Activated naive CD8-positive, alpha-beta T cell treated with anti-CD3 and anti-CD28 coated beads, Interleukin-2, amount 10 ng/mL, durations not matched to agents 7 days and 5 days (primary cell): ENCODE data around the gene IST1. TPM values are rescaled to one million over a fixed set of nuclear protein-coding genes. Genes with fewer than 3 reads are reported as not detected.

Experiments
- ATAC-seq: fragments of 150-1000 bp; cut with Tn5 transposase; one replicate; pipeline ENCODE4 v1.10.0; 2021; ENCODE audit warnings: low read depth, moderate library complexity
- POLR2A ChIA-PET: fragments of 350-600 bp; sonication (Branson Sonifier 250); formaldehyde crosslinking; loops from one replicate; lab custom pipeline; 2021; ENCODE audit warnings: antibody characterized with exemption; lab: Charles Lee
- DNase-seq: peaks from one replicate; pipeline ENCODE4 v3.0.0; 2021
- H3K27ac Mint-ChIP-seq: one replicate; pipeline ENCODE4 v1.8.0; 2022; ENCODE audit warnings: mild to moderate bottlenecking, mixed read lengths
- H3K27me3 Mint-ChIP-seq: one replicate; pipeline ENCODE4 v1.8.0; 2022; ENCODE audit warnings: mild to moderate bottlenecking, moderate library complexity, mixed read lengths
- H3K36me3 Mint-ChIP-seq: one replicate; pipeline ENCODE4 v1.8.0; 2021; ENCODE audit warnings: mild to moderate bottlenecking, mixed read lengths
- H3K4me1 Mint-ChIP-seq: one replicate; pipeline ENCODE4 v1.8.0; 2021; ENCODE audit warnings: mixed read lengths
- H3K4me3 Mint-ChIP-seq: one replicate; pipeline ENCODE4 v1.8.0; 2022; ENCODE audit warnings: mild to moderate bottlenecking, moderate library complexity, mixed read lengths
- H3K9me3 Mint-ChIP-seq: one replicate; pipeline ENCODE4 v1.8.0; 2021; ENCODE audit warnings: mixed read lengths
- total RNA-seq, 2 experiments: library from RNA; stranded (reverse); gene quantifications; one replicate each; pipeline ENCODE4 v1.2.3, GENCODE V29; 2021

Gene IST1
- total RNA-seq, result 100 to 1,000 TPM; 228 to 248 TPM

GRCh38 chr16:71894921-71895678 is at the start of gene IST1:
IST1 (plus strand) TSS chr16:71895531; CDS start chr16:71915641, 20,110 bp downstream.
- ATAC-seq (peak; percentile 94), DNase-seq (peak; percentile 96)
- peak within 1 kb of the TSS; percentile 95 for H3K27ac Mint-ChIP-seq
- POLR2A ChIA-PET, result interaction anchor here (0.6 to 3.8 kb wide), 8 partner anchors 10 to 119 kb away, joined by 3 to 79 read pairs (median 6); partner anchors contain the start of genes AP1G1, ATXN1L and ZNF821
- peak within 1 kb of the TSS; percentile 94 for H3K4me3 Mint-ChIP-seq
- H3K9me3 Mint-ChIP-seq, result no peaks in the 10 kb centered on the region
- H3K4me1 Mint-ChIP-seq, result peaks cover 15% of the 10 kb centered on the region
- H3K27me3 Mint-ChIP-seq, result no peaks in the 10 kb centered on the region
- peaks cover 9% of the 10 kb centered on the region for H3K36me3 Mint-ChIP-seq

- Mint-ChIP-seq H3K27me3 (no peaks in the 10 kb centered on the region), H3K36me3 (peaks cover 22% of the 10 kb centered on the region), H3K27ac (peak within 1 kb of the TSS; percentile 96), H3K4me3 (peak within 1 kb of the TSS; percentile 94), H3K9me3 (no peaks in the 10 kb centered on the region), H3K4me1 (peaks cover 29% of the 10 kb centered on the region)
- DNase-seq, result peak; percentile 99
- ATAC-seq, result peak; percentile 98
- POLR2A ChIA-PET, result interaction anchor here (0.5 to 3.0 kb wide), 8 partner anchors 12 to 248 kb away, joined by 3 to 16 read pairs (median 6); partner anchors contain the start of genes AP1G1, DHX38, IST1 and TXNL4B
These were observed 49.5 kb upstream of the IST1 start, which contains the start of gene ATXN1L for GRCh38 chr16:71845639-71846430. ATXN1L (plus strand) TSS chr16:71845976; CDS start chr16:71849741, 3,765 bp downstream.

- ATAC-seq (no peak), DNase-seq (no peak)
- Mint-ChIP-seq H3K27ac (peak overlapping the region; percentile 96), H3K4me1 (peaks cover 29% of the 10 kb centered on the region), H3K9me3 (no peaks in the 10 kb centered on the region), H3K4me3 (peak overlapping the region; percentile 94), H3K36me3 (peaks cover 22% of the 10 kb centered on the region), H3K27me3 (no peaks in the 10 kb centered on the region)
- POLR2A ChIA-PET, result interaction anchor here (0.5 to 3.0 kb wide), 8 partner anchors 11 to 247 kb away, joined by 3 to 16 read pairs (median 6); partner anchors contain the start of genes AP1G1, DHX38, IST1 and TXNL4B
These were observed 48.9 kb upstream of the IST1 start for GRCh38 chr16:71846431-71846830.

DNA sequence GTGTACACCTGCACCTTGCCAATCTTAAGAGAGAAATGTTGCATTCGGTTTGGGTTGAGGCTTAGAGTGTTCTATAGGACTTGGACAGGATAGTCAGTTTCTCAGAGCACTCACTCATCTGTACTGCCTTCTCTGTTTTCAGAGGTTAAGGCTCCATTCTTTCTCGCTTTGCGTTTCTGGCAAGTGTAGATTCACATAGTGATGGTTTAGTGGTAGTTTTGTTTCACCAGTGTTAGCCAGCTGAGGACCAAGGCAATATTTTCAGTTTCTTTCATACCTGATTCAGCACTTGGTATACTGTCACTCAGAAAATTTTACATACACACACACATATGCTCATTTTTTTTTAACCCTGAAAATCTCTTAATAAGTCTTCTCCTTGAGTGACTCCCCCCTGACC is 48.2 kb upstream of the IST1 start:
- DNase-seq, result no peak
- H3K27me3 Mint-ChIP-seq, result no peaks in the 10 kb centered on the region
- no peak for ATAC-seq
- no peaks in the 10 kb centered on the region for H3K9me3 Mint-ChIP-seq
- H3K27ac Mint-ChIP-seq, result peak overlapping the region; percentile 96
- POLR2A ChIA-PET, result interaction anchor here (1.1 to 3.0 kb wide), 4 partner anchors 26 to 38 kb away, joined by 3 to 16 read pairs (median 13); partner anchors contain the start of genes AP1G1 and ZNF821
- peak overlapping the region; percentile 94 for H3K4me3 Mint-ChIP-seq
- H3K36me3 Mint-ChIP-seq, result peaks cover 22% of the 10 kb centered on the region
- peaks cover 28% of the 10 kb centered on the region for H3K4me1 Mint-ChIP-seq

- peaks cover 32% of the 10 kb centered on the region for H3K4me1 Mint-ChIP-seq
These were observed 46.7 kb upstream of the IST1 start for GRCh38 chr16:71848622-71849021.

GRCh38 chr16:71851746-71852145 is 43.6 kb upstream of the IST1 start:
- Mint-ChIP-seq H3K9me3 (no peaks in the 10 kb centered on the region), H3K27me3 (no peaks in the 10 kb centered on the region), H3K36me3 (peaks cover 24% of the 10 kb centered on the region), H3K4me3 (no peak overlapping the region), H3K4me1 (peaks cover 44% of the 10 kb centered on the region), H3K27ac (no peak overlapping the region)
- ATAC-seq (no peak), DNase-seq (no peak)
- POLR2A ChIA-PET, result interaction anchor here (1.7 to 3.8 kb wide), 2 partner anchors 31 to 43 kb away, joined by 6 to 12 read pairs; partner anchors contain the start of genes AP1G1 and ZNF821

More at GRCh38 chr16:71848622-71849021, 46.7 kb upstream of the IST1 start:
- Mint-ChIP-seq H3K36me3 (peaks cover 22% of the 10 kb centered on the region), H3K27me3 (no peaks in the 10 kb centered on the region), H3K9me3 (no peaks in the 10 kb centered on the region), H3K4me3 (no peak overlapping the region), H3K27ac (no peak overlapping the region)
- ATAC-seq (no peak), DNase-seq (no peak)
- POLR2A ChIA-PET, result interaction anchor here (0.6 to 0.7 kb wide), 2 partner anchors 42 to 59 kb away, joined by 5 to 7 read pairs; no protein-coding TSS in a partner anchor

DNA sequence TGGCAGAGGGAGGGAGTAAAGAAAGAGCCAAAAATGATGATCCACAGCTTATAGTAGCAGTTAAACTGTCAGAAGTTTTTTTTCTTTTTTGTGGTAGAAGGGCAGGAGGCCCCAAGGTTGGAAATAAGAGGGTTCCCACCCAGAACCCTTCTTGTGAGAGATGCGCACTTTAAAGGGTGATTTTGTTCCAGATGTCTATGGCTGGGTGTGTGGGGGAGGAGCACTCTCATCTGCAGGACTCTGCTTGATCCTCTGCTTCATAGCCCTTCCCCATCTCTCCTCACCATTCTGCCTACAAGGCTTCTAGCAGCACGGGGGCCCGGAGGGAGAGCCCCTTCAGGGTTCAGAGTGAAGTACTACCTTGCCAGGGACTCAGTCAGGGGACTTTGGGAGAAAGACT is 43.2 kb upstream of the IST1 start:
- no peak overlapping the region for H3K4me3 Mint-ChIP-seq
- no peaks in the 10 kb centered on the region for H3K27me3 Mint-ChIP-seq
- no peaks in the 10 kb centered on the region for H3K9me3 Mint-ChIP-seq
- ATAC-seq (no peak), DNase-seq (no peak)
- POLR2A ChIA-PET, result interaction anchor here (1.7 to 3.8 kb wide), 2 partner anchors 31 to 44 kb away, joined by 6 to 12 read pairs; partner anchors contain the start of genes AP1G1 and ZNF821
- no peak overlapping the region for H3K27ac Mint-ChIP-seq
- H3K36me3 Mint-ChIP-seq, result peaks cover 24% of the 10 kb centered on the region
- H3K4me1 Mint-ChIP-seq, result peaks cover 40% of the 10 kb centered on the region

DNA sequence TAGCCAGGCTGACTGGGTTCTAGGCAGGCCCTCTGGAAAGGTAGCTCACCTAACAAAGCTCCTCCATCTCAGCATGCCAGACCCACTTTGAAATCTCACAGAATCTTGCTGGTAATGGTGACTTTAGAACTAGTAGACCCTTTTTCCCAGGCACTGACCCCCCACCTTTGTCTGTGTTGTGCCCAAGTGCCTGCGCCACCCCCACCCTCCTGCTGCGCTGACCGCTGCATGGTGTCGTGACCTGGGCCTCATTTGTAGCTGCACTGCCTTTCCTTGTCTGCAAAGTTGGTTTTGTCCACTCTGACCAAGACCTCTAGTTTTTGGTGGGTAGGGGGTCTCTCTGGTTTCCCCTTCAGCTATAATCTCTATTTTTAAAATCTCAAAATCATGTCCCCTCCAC is 42.8 kb upstream of the IST1 start:
- Mint-ChIP-seq H3K4me3 (no peak overlapping the region), H3K9me3 (no peaks in the 10 kb centered on the region), H3K27me3 (no peaks in the 10 kb centered on the region), H3K4me1 (peaks cover 36% of the 10 kb centered on the region), H3K36me3 (peaks cover 23% of the 10 kb centered on the region), H3K27ac (no peak overlapping the region)
- DNase-seq (no peak), ATAC-seq (no peak)
- POLR2A ChIA-PET, result interaction anchor here (1.7 to 3.8 kb wide), 2 partner anchors 30 to 44 kb away, joined by 6 to 12 read pairs; partner anchors contain the start of genes AP1G1 and ZNF821

DNA sequence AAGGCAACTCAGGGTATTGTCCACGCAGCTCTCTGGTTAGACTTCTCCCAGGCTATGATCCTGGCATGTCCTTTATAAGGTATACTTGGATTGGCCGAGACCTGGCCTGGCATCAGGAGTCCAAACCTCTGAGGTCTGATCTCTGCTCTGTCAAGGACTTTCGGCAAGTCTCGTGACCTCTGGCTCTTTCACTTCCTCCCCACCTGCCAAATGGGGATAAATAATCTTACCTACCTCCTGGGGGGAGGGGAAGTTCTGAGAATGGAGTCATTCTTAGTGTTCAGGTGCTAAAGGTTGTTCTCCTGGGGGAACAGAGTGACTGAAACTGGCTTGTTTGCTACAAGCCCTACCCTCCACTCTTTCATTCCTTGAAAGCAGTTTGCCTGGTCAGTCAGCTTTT is 41.9 kb upstream of the IST1 start:
- ATAC-seq (no peak), DNase-seq (no peak)
- Mint-ChIP-seq H3K27me3 (no peaks in the 10 kb centered on the region), H3K9me3 (no peaks in the 10 kb centered on the region), H3K4me1 (peaks cover 29% of the 10 kb centered on the region), H3K27ac (no peak overlapping the region), H3K4me3 (no peak overlapping the region), H3K36me3 (peaks cover 17% of the 10 kb centered on the region)
- POLR2A ChIA-PET, result interaction anchor here (3.8 kb wide), 1 partner anchor 30 kb away, joined by 12 read pairs; the partner anchor contains the start of gene ZNF821

GRCh38 chr16:71854369-71854948 is 40.9 kb upstream of the IST1 start:
- DNase-seq, result no peak
- Mint-ChIP-seq H3K27ac (no peak overlapping the region), H3K36me3 (peaks cover 12% of the 10 kb centered on the region), H3K4me1 (peaks cover 29% of the 10 kb centered on the region), H3K9me3 (no peaks in the 10 kb centered on the region), H3K27me3 (no peaks in the 10 kb centered on the region), H3K4me3 (no peak overlapping the region)
- POLR2A ChIA-PET, result no interaction called here
- no peak for ATAC-seq

DNA sequence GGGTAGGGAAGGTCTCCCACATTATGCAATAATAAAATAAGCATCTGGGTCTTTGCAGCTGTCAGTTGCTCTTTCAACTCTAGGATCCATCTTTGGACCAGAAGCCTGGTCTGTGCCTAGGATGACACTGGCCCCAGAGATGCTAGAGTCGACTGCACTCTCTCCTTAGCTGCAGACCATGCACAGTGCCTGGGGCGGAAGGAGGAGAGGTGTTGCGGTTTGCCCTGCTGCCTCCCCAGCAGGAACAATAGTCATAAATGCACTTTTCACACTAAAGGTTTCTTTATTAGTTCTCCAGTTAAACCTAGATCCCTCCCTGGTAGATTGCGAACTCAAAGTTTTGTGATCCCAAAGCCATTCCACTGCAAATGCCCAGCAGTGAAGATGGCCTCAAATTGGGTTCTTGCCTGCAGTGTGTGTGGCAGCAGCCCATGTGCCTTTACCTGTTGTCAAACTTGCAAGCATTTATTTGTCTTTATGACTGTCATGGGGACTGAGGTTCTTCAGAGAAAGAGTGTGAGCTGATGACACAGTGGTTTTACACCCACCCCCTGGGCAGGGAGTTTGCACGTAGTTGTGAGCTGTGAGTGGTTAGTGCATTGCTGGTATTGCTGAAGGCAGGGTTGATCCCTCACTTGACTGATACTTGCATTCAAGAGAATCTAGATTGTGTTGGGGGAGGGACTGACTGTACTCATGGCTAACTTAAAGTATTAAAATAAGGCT is 39.2 kb upstream of the IST1 start:
- POLR2A ChIA-PET, result no interaction called here
- H3K4me3 Mint-ChIP-seq, result no peak overlapping the region
- ATAC-seq, result no peak
- H3K36me3 Mint-ChIP-seq, result peaks cover 6% of the 10 kb centered on the region
- peaks cover 27% of the 10 kb centered on the region for H3K4me1 Mint-ChIP-seq
- no peaks in the 10 kb centered on the region for H3K27me3 Mint-ChIP-seq
- no peak overlapping the region for H3K27ac Mint-ChIP-seq
- no peaks in the 10 kb centered on the region for H3K9me3 Mint-ChIP-seq
- DNase-seq, result no peak
